ENCODE data around the gene POU3F1. TPM values are rescaled to one million over a fixed set of nuclear protein-coding genes. Genes with fewer than 3 reads are reported as not detected.

POU3F1 gene
- polyA plus RNA-seq, 2 of the 4 experiments (the other 2 are of a cell fraction) = not detected

- DNase-seq (ENCODE audit: low read depth in 1 of 2, low spot score in 1 of 2) (no peak), ATAC-seq (no peak), FAIRE-seq (no peak)
- POLR2A ChIA-PET = no interaction called here
- Histone ChIP-seq H3K4me3 (no peak overlapping the region), H3K4me2 (no peak overlapping the region), H3K9me3 (no peaks in the 10 kb centered on the region), H3K27ac (no peak overlapping the region), H3K4me1 (no peaks in the 10 kb centered on the region)
- TF ChIP-seq JUNB (IDR thresholded peaks at IDR 0.05) (no peak), POLR2AphosphoS2 (conservative IDR thresholded peaks at IDR 0.05; ENCODE audit: low read length) (no peak), SREBF2 (IDR thresholded peaks at IDR 0.05) (no peak), KDM5A (IDR thresholded peaks at IDR 0.05) (no peak), FOSL2 (IDR thresholded peaks at IDR 0.05) (no peak), FOSL2 (CRISPR knock-in tag; IDR thresholded peaks at IDR 0.05) (no peak), ESRRA (IDR thresholded peaks at IDR 0.05; ENCODE audit: borderline replicate concordance, low read length) (no peak), ZNF302 (CRISPR knock-in tag; IDR thresholded peaks at IDR 0.05) (no peak), NR3C1 (IDR thresholded peaks at IDR 0.05) (no peak), BHLHE40 (IDR thresholded peaks at IDR 0.05; ENCODE audit: low read depth, low read length) (no peak), ATOH8 (CRISPR knock-in tag; IDR thresholded peaks at IDR 0.05; ENCODE audit: low read depth) (no peak), CBX8 (IDR thresholded peaks at IDR 0.05) (no peak), JUN (IDR thresholded peaks at IDR 0.05) (no peak), CBX2 (IDR thresholded peaks at IDR 0.05; ENCODE audit: borderline replicate concordance, low read depth) (no peak), E2F6 (IDR thresholded peaks at IDR 0.05; ENCODE audit: borderline replicate concordance, low read depth) (no peak), MAX (IDR thresholded peaks at IDR 0.05) (no peak), HEYL (CRISPR knock-in tag; IDR thresholded peaks at IDR 0.05) (no peak), HMGXB4 (CRISPR knock-in tag; IDR thresholded peaks at IDR 0.05; ENCODE audit: borderline replicate concordance) (no peak), TP53 (CRISPR knock-in tag; IDR thresholded peaks at IDR 0.05) (no peak)
- TF ChIP-seq, protein P1, sequence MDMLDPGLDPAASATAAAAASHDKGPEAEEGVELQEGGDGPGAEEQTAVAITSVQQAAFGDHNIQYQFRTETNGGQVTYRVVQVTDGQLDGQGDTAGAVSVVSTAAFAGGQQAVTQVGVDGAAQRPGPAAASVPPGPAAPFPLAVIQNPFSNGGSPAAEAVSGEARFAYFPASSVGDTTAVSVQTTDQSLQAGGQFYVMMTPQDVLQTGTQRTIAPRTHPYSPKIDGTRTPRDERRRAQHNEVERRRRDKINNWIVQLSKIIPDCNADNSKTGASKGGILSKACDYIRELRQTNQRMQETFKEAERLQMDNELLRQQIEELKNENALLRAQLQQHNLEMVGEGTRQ (IDR thresholded peaks at IDR 0.05) = no peak
- WGBS (ENCODE audit: missing lambda C conversion rate) = 83% methylated on average over 11 of the region's 11 CpGs
- CTCF ChIA-PET = interaction anchor here (1.3 to 1.7 kb wide), 2 partner anchors 8 to 22 kb away, joined by 3 to 5 read pairs; no protein-coding TSS in a partner anchor
Measured at GRCh38 chr1:38094711-38095290, 48.2 kb upstream of the POU3F1 start.

DNA sequence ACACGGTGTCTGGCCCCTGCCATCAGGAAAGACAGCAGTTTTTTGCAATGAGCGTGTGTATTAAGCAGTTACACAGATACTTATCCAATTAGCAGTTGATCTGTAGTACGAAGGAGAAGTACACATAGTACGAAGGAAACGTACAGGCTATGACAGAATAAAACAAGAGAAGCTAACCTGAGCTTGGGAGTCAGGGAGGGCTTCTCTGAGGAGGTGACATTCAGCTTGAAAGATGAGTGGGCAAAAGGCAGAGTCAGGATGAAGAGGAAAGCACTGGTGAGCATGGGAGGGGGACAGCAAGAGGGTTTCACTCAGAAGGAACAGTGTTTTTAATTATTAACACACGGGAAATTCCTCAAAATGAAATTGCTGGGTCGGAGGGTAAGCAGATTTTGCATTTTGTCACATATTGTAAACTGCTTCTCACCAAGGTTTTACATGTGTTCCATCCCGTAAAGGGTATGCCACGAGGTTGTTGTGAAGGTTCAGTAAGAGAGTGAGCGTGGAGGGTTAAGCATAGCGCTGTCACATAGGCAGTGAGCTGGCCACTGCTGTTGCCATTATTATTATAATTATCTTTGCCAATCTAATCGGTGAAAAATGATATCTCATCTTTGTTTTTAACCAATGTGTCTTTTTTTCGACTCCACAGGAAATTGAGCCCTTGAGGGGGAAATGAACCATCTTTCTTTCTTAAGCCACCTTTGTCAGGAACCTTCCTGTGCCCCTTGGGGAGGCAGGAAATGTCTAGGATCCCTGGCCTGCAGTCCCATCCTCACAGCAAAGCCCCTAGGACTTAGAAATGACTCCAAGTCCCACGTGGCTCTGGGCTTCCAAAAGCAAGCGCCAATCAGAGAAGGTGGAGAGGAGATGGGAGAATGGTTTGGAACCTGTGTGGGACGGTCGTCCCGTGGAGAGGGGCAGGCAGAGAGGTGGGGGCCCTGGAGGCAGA is 47.3 kb upstream of the POU3F1 start:
- ChIA-PET CTCF (no interaction called here), POLR2A (no interaction called here)
- FAIRE-seq (no peak), DNase-seq (ENCODE audit: low read depth in 1 of 2, low spot score in 1 of 2) (no peak), ATAC-seq (no peak)
- no peak overlapping the region for H3K4me3 ChIP-seq
- no peaks in the 10 kb centered on the region for H3K4me1 ChIP-seq
- H3K9me3 ChIP-seq = no peaks in the 10 kb centered on the region
- no peak overlapping the region for H3K27ac ChIP-seq
- 39% methylated on average over 18 of the region's 18 CpGs for WGBS (ENCODE audit: missing lambda C conversion rate)
- H3K4me2 ChIP-seq = no peak overlapping the region
- no peak for TF ChIP-seq RARB (CRISPR knock-in tag; IDR thresholded peaks at IDR 0.05)
- TF ChIP-seq KDM1A (IDR thresholded peaks at IDR 0.05; ENCODE audit: low read depth) = no peak
- TF ChIP-seq POLR2A (IDR thresholded peaks at IDR 0.05; ENCODE audit: low read length) = no peak
- TF ChIP-seq MAFK (IDR thresholded peaks at IDR 0.05; ENCODE audit: partially characterized antibody) = no peak
- no peak for TF ChIP-seq BCL3 (IDR thresholded peaks at IDR 0.05)
- no peak for TF ChIP-seq NR3C1 (IDR thresholded peaks at IDR 0.05)
- no peak for TF ChIP-seq EHF (CRISPR knock-in tag; IDR thresholded peaks at IDR 0.05)
- no peak for TF ChIP-seq EHMT2 (IDR thresholded peaks at IDR 0.05; ENCODE audit: low read depth)
- TF ChIP-seq, protein P2, sequence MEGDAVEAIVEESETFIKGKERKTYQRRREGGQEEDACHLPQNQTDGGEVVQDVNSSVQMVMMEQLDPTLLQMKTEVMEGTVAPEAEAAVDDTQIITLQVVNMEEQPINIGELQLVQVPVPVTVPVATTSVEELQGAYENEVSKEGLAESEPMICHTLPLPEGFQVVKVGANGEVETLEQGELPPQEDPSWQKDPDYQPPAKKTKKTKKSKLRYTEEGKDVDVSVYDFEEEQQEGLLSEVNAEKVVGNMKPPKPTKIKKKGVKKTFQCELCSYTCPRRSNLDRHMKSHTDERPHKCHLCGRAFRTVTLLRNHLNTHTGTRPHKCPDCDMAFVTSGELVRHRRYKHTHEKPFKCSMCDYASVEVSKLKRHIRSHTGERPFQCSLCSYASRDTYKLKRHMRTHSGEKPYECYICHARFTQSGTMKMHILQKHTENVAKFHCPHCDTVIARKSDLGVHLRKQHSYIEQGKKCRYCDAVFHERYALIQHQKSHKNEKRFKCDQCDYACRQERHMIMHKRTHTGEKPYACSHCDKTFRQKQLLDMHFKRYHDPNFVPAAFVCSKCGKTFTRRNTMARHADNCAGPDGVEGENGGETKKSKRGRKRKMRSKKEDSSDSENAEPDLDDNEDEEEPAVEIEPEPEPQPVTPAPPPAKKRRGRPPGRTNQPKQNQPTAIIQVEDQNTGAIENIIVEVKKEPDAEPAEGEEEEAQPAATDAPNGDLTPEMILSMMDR (IDR thresholded peaks at IDR 0.05) = no peak
- TF ChIP-seq PBX3 (IDR thresholded peaks at IDR 0.05) = no peak
- no peak for TF ChIP-seq RCOR1 (IDR thresholded peaks at IDR 0.05; ENCODE audit: low read depth, low read length)

All from A549 (cell line).